HG03439 (cell line): Measurements from ENCODE around the gene ACOT13.
A peak's percentile ranks its signal among the peaks of the same experiment; 100 is the strongest.
"Not testable (repeated sequence)": the region's sequence is repeated elsewhere in the genome, so short reads cannot be mapped to it uniquely, and the experiment has no call there.

ENCODE experiments used
- ATAC-seq: cut with Tn5 transposase; IDR thresholded peaks from one replicate; pipeline ENCODE4 v1.9.1; 2021; ENCODE audit warnings: mild to moderate bottlenecking, moderate library complexity; ENCODE audit not compliant: unreplicated experiment

ACOT13 gene

GRCh38 chr6:24661759-24662158, 5.1 kb upstream of the ACOT13 start:
- ATAC-seq, result not testable (repeated sequence)

- no peak for ATAC-seq
These were observed 4.6 kb upstream of the ACOT13 start for GRCh38 chr6:24662236-24662635.

- no peak for ATAC-seq
These were observed 3.7 kb upstream of the ACOT13 start for GRCh38 chr6:24663189-24663588.

GRCh38 chr6:24664046-24664987, 2.6 kb upstream of the ACOT13 start:
- ATAC-seq, result no peak

- ATAC-seq, result peak; percentile 40
These were observed 708 bp upstream of the ACOT13 start for GRCh38 chr6:24666097-24666640.

- no peak for ATAC-seq
These were observed 514 bp downstream of the ACOT13 start for GRCh38 chr6:24667378-24667803.

GRCh38 chr6:24668066-24668996, 1.5 kb downstream of the ACOT13 start:
- ATAC-seq, result not testable (repeated sequence)

GRCh38 chr6:24668997-24669361, 2.1 kb downstream of the ACOT13 start:
- ATAC-seq, result no peak

- not testable (repeated sequence) for ATAC-seq
These were observed 3.6 kb downstream of the ACOT13 start for GRCh38 chr6:24670492-24670891.

- ATAC-seq, result not testable (repeated sequence)
These were observed 4.2 kb downstream of the ACOT13 start for GRCh38 chr6:24671077-24671476.

GRCh38 chr6:24672620-24673182, 5.8 kb downstream of the ACOT13 start:
- no peak for ATAC-seq

GRCh38 chr6:24673625-24674024, 6.7 kb downstream of the ACOT13 start:
- ATAC-seq, result no peak

GRCh38 chr6:24678792-24679352, 12.0 kb downstream of the ACOT13 start:
- not testable (repeated sequence) for ATAC-seq

- no peak for ATAC-seq
These were observed 13.7 kb downstream of the ACOT13 start for GRCh38 chr6:24680582-24680981.

GRCh38 chr6:24683297-24684296, 16.7 kb downstream of the ACOT13 start:
- no peak for ATAC-seq

GRCh38 chr6:24686408-24686807, 19.5 kb downstream of the ACOT13 start:
- ATAC-seq, result no peak

- ATAC-seq, result no peak
These were observed 20.1 kb downstream of the ACOT13 start for GRCh38 chr6:24686946-24687345.

GRCh38 chr6:24689964-24690363, 23.1 kb downstream of the ACOT13 start:
- ATAC-seq, result no peak

- no peak for ATAC-seq
These were observed 23.7 kb downstream of the ACOT13 start for GRCh38 chr6:24690593-24690992.
